Activated B cell treated with CpG ODN at 0.5 μM for 24 hours (primary cell): Measurements from ENCODE around the gene TSSK6. TPM values are rescaled to one million over a fixed set of nuclear protein-coding genes. Genes with fewer than 3 reads are reported as not detected.

Source experiments
- ATAC-seq: fragments of 200-7000 bp; cut with Tn5 transposase; one replicate; pipeline ENCODE4 v1.10.0; 2021; ENCODE audit warnings: low read depth, mild to moderate bottlenecking, moderate library complexity
- CTCF ChIA-PET: fragments of 350-600 bp; sonication (Branson Sonifier 250); formaldehyde crosslinking; loops from one replicate; lab custom pipeline; 2021; ENCODE audit warnings: antibody characterized with exemption; lab: Charles Lee
- POLR2A ChIA-PET: fragments of 350-600 bp; sonication (Branson Sonifier 250); formaldehyde crosslinking; loops from one replicate; lab custom pipeline; 2021; ENCODE audit warnings: antibody characterized with exemption; lab: Charles Lee
- DNase-seq: peaks from one replicate; pipeline ENCODE4 v3.0.0; 2022
- H3K27ac Mint-ChIP-seq: one replicate; pipeline ENCODE4 v1.8.0; 2020; ENCODE audit warnings: mixed read lengths
- H3K27me3 Mint-ChIP-seq: one replicate; pipeline ENCODE4 v1.8.0; 2021; ENCODE audit warnings: mixed read lengths
- H3K36me3 Mint-ChIP-seq: one replicate; pipeline ENCODE4 v1.8.0; 2021; ENCODE audit warnings: low read depth, mixed read lengths
- H3K4me1 Mint-ChIP-seq: one replicate; pipeline ENCODE4 v1.8.0; 2021; ENCODE audit warnings: mixed read lengths
- H3K4me3 Mint-ChIP-seq: one replicate; pipeline ENCODE4 v1.8.0; 2020; ENCODE audit warnings: mild to moderate bottlenecking, mixed read lengths
- H3K9me3 Mint-ChIP-seq: one replicate; pipeline ENCODE4 v1.8.0; 2020; ENCODE audit warnings: mixed read lengths
- intact Hi-C: fragments of 100-400 bp; cut with micrococcal nuclease; formaldehyde crosslinking; loops from one replicate; pipeline ENCODE4 v1.15.1; 2024
- total RNA-seq: library from RNA; stranded (reverse); gene quantifications from 2 replicates; pipeline ENCODE4 v1.2.3, GENCODE V29; 2022
- TF ChIP-seq, protein P1 (sequence below): fragments of 200-600 bp; IDR thresholded peaks from one replicate; pipeline ENCODE4 v1.8.0; 2022; ENCODE audit warnings: antibody characterized with exemption, mild to moderate bottlenecking

TSSK6 gene
- total RNA-seq, 1 donor from 2014 or later, result 4.3 TPM

DNA sequence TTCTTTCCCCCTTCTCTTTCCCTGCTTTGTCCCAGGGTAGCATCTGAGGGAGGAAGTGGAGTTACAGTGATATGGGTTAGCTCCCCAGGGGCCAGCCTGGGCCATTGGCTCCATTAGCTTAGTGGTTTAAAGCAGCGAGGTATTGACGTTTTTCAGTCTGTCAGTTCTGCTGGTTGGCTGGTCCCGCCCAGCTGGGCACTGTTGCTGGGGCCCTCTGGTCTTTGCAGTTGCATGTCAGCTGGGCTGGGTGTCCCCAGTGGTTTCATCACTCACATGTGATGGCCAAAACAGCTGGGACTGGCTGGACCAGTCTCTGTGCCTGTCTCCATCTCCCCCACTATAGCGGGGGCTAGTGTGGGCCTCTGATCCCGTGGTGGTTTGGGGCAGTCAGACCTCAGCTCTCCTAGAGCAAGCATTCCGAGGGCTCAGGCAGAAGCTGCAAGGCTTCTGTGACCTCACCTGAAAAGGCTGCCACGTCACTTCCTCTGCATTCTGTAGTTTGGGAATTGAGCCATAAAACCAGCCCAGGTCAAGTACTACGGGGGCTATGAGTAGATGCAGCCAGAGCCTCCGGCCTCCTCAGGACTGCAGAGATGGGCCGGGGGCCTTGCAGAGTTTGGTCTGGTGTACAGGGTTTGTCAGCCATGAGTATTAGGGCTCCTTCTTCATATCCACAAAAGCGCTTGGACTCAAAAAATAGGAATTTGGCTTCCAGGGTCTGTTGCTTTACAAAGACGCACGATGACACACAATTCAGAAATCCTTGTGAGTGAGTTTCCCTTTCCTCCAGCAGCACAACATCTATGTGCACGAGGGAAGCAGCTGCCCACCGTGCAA is 30.0 kb downstream of the TSSK6 start:
- Mint-ChIP-seq H3K27me3 (no peaks in the 10 kb centered on the region), H3K9me3 (no peaks in the 10 kb centered on the region), H3K4me3 (peak overlapping the region; percentile 69), H3K27ac (peak overlapping the region; percentile 90), H3K36me3 (peaks cover 20% of the 10 kb centered on the region), H3K4me1 (peaks cover 70% of the 10 kb centered on the region)
- TF ChIP-seq, protein P1, sequence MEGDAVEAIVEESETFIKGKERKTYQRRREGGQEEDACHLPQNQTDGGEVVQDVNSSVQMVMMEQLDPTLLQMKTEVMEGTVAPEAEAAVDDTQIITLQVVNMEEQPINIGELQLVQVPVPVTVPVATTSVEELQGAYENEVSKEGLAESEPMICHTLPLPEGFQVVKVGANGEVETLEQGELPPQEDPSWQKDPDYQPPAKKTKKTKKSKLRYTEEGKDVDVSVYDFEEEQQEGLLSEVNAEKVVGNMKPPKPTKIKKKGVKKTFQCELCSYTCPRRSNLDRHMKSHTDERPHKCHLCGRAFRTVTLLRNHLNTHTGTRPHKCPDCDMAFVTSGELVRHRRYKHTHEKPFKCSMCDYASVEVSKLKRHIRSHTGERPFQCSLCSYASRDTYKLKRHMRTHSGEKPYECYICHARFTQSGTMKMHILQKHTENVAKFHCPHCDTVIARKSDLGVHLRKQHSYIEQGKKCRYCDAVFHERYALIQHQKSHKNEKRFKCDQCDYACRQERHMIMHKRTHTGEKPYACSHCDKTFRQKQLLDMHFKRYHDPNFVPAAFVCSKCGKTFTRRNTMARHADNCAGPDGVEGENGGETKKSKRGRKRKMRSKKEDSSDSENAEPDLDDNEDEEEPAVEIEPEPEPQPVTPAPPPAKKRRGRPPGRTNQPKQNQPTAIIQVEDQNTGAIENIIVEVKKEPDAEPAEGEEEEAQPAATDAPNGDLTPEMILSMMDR, result no peak
- intact Hi-C loops, result loop anchor here (1.0 to 2.0 kb wide), 2 partner anchors 25 to 80 kb away; partner anchors contain the start of gene GATAD2A
- ChIA-PET CTCF (interaction anchor here (0.9 to 1.8 kb wide), 3 partner anchors 69 to 118 kb away, joined by 3 to 5 read pairs (median 3); partner anchors contain the start of gene GATAD2A), POLR2A (interaction anchor here (0.5 to 1.7 kb wide), 9 partner anchors 12 to 121 kb away, joined by 3 to 11 read pairs (median 7); partner anchors contain the start of gene GATAD2A)
- peak; percentile 47 for DNase-seq
- peak; percentile 84 for ATAC-seq

DNA sequence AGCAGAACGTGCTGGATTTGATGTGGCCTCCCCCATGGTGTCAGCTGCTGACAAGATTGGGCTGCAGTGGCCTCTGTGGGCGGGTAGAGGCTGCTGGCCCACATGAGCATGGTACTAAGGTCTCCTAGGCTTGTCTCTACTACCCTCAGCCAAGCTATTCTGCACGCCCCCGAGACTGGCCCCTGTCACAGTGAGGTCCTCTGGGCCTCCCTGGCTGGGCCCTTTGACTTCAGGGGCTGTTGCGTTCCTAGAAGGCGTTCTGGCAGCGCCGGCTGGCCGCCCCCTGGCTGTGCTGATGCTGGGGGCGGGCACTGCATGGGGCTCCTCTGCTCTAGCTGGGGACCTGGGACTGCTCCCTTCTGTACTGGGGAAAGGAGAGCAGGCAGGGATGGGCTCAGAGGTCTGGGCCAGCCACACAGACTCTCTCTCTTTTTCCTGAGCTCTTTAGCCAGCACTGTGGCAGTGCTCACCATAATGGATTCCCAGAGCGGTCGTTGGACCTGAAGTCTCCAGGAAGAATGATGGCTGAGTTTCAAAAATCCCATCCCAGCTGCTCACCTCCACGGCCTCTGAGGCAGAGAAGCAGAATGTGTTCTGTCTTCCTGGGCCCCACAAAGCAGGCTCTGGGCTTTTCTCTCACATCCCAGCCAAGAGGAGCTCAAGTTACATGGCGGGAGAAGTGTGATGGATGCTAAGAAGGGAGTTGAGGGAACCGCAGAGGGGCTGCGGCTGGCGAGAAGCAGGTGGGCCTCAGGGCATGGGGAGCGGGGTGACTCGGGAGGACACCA is 32.3 kb downstream of the TSSK6 start:
- TF ChIP-seq, protein P1, result no peak
- ChIA-PET POLR2A (interaction anchor here (1.4 kb wide), 1 partner anchor 78 kb away, joined by 3 read pairs; the partner anchor contains the start of gene GATAD2A), CTCF (interaction anchor here (0.8 kb wide), 1 partner anchor 116 kb away, joined by 3 read pairs; no protein-coding TSS in a partner anchor)
- DNase-seq (no peak), ATAC-seq (no peak)
- peaks cover 50% of the 10 kb centered on the region for H3K4me1 Mint-ChIP-seq
- peaks cover 31% of the 10 kb centered on the region for H3K36me3 Mint-ChIP-seq
- H3K27me3 Mint-ChIP-seq, result no peaks in the 10 kb centered on the region
- no peaks in the 10 kb centered on the region for H3K9me3 Mint-ChIP-seq
- peak overlapping the region; percentile 47 for H3K27ac Mint-ChIP-seq
- intact Hi-C loops, result no loop called here
- H3K4me3 Mint-ChIP-seq, result no peak overlapping the region

DNA sequence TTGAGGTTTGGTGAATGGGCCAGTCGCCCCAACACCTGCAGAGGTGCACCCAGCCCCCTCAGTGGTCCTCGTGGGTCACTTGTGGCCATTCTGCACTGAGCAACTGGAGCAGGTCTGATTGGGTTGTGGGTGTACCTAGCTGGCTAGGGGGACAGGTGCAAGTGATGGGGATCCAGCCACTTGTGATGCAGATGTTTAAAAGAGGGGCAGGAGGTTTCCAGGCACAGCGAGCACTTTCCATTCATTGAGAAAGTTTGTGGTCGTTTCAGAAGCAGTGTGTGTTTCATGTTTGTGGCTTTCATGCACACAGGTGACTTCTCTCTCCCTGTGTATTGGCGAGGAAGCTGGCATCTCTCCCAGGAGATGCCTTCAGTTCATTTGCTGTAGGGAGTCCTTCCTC is 34.7 kb downstream of the TSSK6 start:
- Mint-ChIP-seq H3K36me3 (peaks cover 42% of the 10 kb centered on the region), H3K9me3 (no peaks in the 10 kb centered on the region), H3K4me1 (peaks cover 48% of the 10 kb centered on the region), H3K27ac (peak overlapping the region; percentile 50), H3K4me3 (no peak overlapping the region), H3K27me3 (no peaks in the 10 kb centered on the region)
- intact Hi-C loops, result no loop called here
- CTCF ChIA-PET, result no interaction called here
- no peak for ATAC-seq
- TF ChIP-seq, protein P1, result no peak
- DNase-seq, result no peak
- POLR2A ChIA-PET, result no interaction called here

DNA sequence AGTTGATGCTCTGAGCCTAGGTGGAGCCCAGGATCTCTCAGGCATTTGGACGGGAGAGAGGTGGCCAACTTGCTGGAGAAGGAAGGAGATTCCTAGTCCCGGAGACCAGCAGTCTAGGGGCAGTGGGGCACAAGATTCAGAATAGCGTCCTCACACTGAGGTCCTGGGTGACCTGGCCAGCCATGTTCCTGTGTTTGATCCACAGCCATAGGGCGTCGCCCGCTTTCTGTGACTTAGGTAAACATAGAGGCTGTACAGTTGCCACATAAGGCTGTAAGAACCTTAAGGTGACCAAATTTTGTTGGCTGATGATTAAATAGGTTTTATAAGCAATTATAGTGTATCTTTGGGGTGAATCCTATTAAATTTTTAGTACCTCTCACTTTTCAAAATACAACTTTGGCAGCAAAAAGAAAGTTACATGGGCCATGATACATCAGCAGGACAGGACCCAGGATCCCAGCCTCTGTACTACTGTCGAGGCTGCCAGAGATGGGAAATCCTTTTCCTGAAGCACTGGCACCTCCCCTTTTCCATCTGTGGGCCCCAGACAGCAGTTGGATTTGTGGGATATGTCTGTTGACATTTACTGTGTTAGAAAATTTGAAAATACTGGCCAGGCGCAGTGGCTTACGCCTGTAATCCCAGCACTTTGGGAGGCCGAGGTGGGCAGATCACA is 37.5 kb downstream of the TSSK6 start:
- ChIA-PET CTCF (interaction anchor here (1.4 kb wide), 1 partner anchor 112 kb away, joined by 3 read pairs; no protein-coding TSS in a partner anchor), POLR2A (no interaction called here)
- Mint-ChIP-seq H3K36me3 (peaks cover 44% of the 10 kb centered on the region), H3K27me3 (no peaks in the 10 kb centered on the region), H3K27ac (no peak overlapping the region), H3K4me1 (peaks cover 50% of the 10 kb centered on the region), H3K4me3 (no peak overlapping the region), H3K9me3 (no peaks in the 10 kb centered on the region)
- TF ChIP-seq, protein P1, result no peak
- ATAC-seq, result no peak
- intact Hi-C loops, result no loop called here
- DNase-seq, result no peak
